H9 (cell line): Measurements from ENCODE around the gene LARP4. TPM values are rescaled to one million over a fixed set of nuclear protein-coding genes. Genes with fewer than 3 reads are reported as not detected.

ENCODE experiments used
- DNase-seq: peaks from one replicate; pipeline ENCODE4 v3.0.0-alpha.2; 2017
- H2AFZ ChIP-seq: one replicate; pipeline ENCODE4 v1.6.1; 2013; ENCODE audit warnings: mild to moderate bottlenecking, low read length, control low read depth, moderate library complexity
- H2AK5ac ChIP-seq: 2 replicates; pipeline ENCODE4 v1.6.1; 2013; ENCODE audit warnings: low read length, control low read depth, mixed read lengths; ENCODE audit not compliant: insufficient read length
- H2BK120ac ChIP-seq: one replicate; pipeline ENCODE4 v1.6.1; 2013; ENCODE audit warnings: low read depth, mild to moderate bottlenecking, low read length, control low read depth, inconsistent platforms; ENCODE audit not compliant: poor library complexity, severe bottlenecking
- H2BK12ac ChIP-seq: 2 replicates; pipeline ENCODE4 v1.6.1; 2013; ENCODE audit warnings: low read length, control low read depth, mixed read lengths, low read depth; ENCODE audit not compliant: insufficient read length
- H2BK15ac ChIP-seq: 2 replicates; pipeline ENCODE4 v1.6.1; 2013; ENCODE audit warnings: low read depth, low read length, control low read depth
- H2BK20ac ChIP-seq: one replicate; pipeline ENCODE4 v1.6.1; 2013; ENCODE audit warnings: low read depth, mild to moderate bottlenecking, low read length, control low read depth, inconsistent platforms; ENCODE audit not compliant: poor library complexity, severe bottlenecking
- H2BK5ac ChIP-seq: 2 replicates; pipeline ENCODE4 v1.6.1; 2013; ENCODE audit warnings: low read length, control low read depth, mixed read lengths; ENCODE audit not compliant: insufficient read length
- H3K14ac ChIP-seq: 2 replicates; pipeline ENCODE4 v1.6.1; 2013; ENCODE audit warnings: low read length, control low read depth; ENCODE audit not compliant: insufficient read depth
- H3K18ac ChIP-seq: 2 replicates; pipeline ENCODE4 v1.6.1; 2013; ENCODE audit warnings: low read depth, mild to moderate bottlenecking, mixed read lengths, low read length, control low read depth; ENCODE audit not compliant: insufficient read length
- H3K23ac ChIP-seq: 2 replicates; pipeline ENCODE4 v1.6.1; 2013; ENCODE audit warnings: low read length, control low read depth, mixed read lengths, low read depth; ENCODE audit not compliant: insufficient read length
- H3K23me2 ChIP-seq: 2 replicates; pipeline ENCODE4 v1.6.1; 2013; ENCODE audit warnings: low read depth, mild to moderate bottlenecking, mixed read lengths, low read length, control low read depth; ENCODE audit not compliant: insufficient read length, poor library complexity, severe bottlenecking
- H3K27ac ChIP-seq: 2 replicates; pipeline ENCODE4 v1.5.1; 2013; ENCODE audit warnings: low read length, control low read depth, mixed read lengths, low read depth; ENCODE audit not compliant: insufficient read length
- H3K27me3 ChIP-seq: 2 replicates; pipeline ENCODE4 v1.6.1; 2013; ENCODE audit warnings: low read length, control low read depth, inconsistent platforms; ENCODE audit not compliant: insufficient read depth
- H3K4ac ChIP-seq: 2 replicates; pipeline ENCODE4 v1.6.1; 2013; ENCODE audit warnings: low read depth, mild to moderate bottlenecking, control low read depth, inconsistent platforms, low read length, moderate library complexity
- H3K4me1 ChIP-seq: 2 replicates; pipeline ENCODE4 v1.6.1; 2013; ENCODE audit warnings: low read length, control low read depth, inconsistent platforms; ENCODE audit not compliant: insufficient read depth
- H3K4me2 ChIP-seq: 2 replicates; pipeline ENCODE4 v1.6.1; 2013; ENCODE audit warnings: low read length, control low read depth, mixed read lengths; ENCODE audit not compliant: insufficient read length, insufficient read depth
- H3K56ac ChIP-seq: 2 replicates; pipeline ENCODE4 v1.6.1; 2013; ENCODE audit warnings: low read depth, mild to moderate bottlenecking, mixed read lengths, low read length, control low read depth; ENCODE audit not compliant: insufficient read length
- H3K79me1 ChIP-seq: 2 replicates; pipeline ENCODE4 v1.6.1; 2013; ENCODE audit warnings: low read depth, mild to moderate bottlenecking, moderate library complexity, low read length, control low read depth, inconsistent platforms; ENCODE audit not compliant: insufficient read depth, poor library complexity, severe bottlenecking
- H3K79me2 ChIP-seq: 2 replicates; pipeline ENCODE4 v1.6.1; 2013; ENCODE audit warnings: low read length, control low read depth, inconsistent platforms; ENCODE audit not compliant: insufficient read depth
- H3K9ac ChIP-seq: 2 replicates; pipeline ENCODE4 v1.6.1; 2013; ENCODE audit warnings: low read length, control low read depth, mixed read lengths; ENCODE audit not compliant: insufficient read length; ENCODE audit errors: extremely low read depth
- H3K9me3 ChIP-seq: one replicate; pipeline ENCODE4 v1.6.1; 2013; ENCODE audit warnings: low read depth, low read length, inconsistent platforms; ENCODE audit not compliant: control insufficient read depth
- H3T11ph ChIP-seq: one replicate; pipeline ENCODE4 v1.6.1; 2013; ENCODE audit warnings: mild to moderate bottlenecking, low read length, control low read depth, inconsistent platforms
- H4K20me1 ChIP-seq: one replicate; pipeline ENCODE4 v1.6.1; 2013; ENCODE audit not compliant: control insufficient read depth, insufficient read length, insufficient read depth
- H4K5ac ChIP-seq: 2 replicates; pipeline ENCODE4 v1.6.1; 2013; ENCODE audit warnings: low read depth, mild to moderate bottlenecking, mixed read lengths, low read length, control low read depth; ENCODE audit not compliant: insufficient read length
- H4K8ac ChIP-seq: replicated peaks from 2 replicates; pipeline ENCODE4 v1.6.1; 2013; ENCODE audit warnings: low read length, control low read depth, mixed read lengths, low read depth; ENCODE audit not compliant: insufficient read length
- H4K91ac ChIP-seq: 2 replicates; pipeline ENCODE4 v1.6.1; 2013; ENCODE audit warnings: low read depth, mild to moderate bottlenecking, moderate library complexity, mixed read lengths, low read length, control low read depth; ENCODE audit not compliant: insufficient read length
- H3K27ac Mint-ChIP-seq, 3 experiments: 2 replicates in 2 of 3; 3 replicates in 1 of 3; pipeline ENCODE4 v1.8.0; 2020 to 2021; ENCODE audit warnings: mixed read lengths in 3 of 3, mild to moderate bottlenecking in 1 of 3, moderate library complexity in 1 of 3
- H3K27me3 Mint-ChIP-seq: 2 replicates; pipeline ENCODE4 v1.8.0; 2021; ENCODE audit warnings: low read depth, mild to moderate bottlenecking, moderate library complexity, mixed read lengths
- H3K36me3 Mint-ChIP-seq, 3 experiments: 2 replicates in 2 of 3; 3 replicates in 1 of 3; pipeline ENCODE4 v1.8.0; 2020 to 2021; ENCODE audit warnings: low read depth in 3 of 3, mixed read lengths in 3 of 3; ENCODE audit not compliant: insufficient read depth in 1 of 3
- H3K4me1 Mint-ChIP-seq, 2 experiments: 2 replicates each; pipeline ENCODE4 v1.8.0; 2020; ENCODE audit warnings: mixed read lengths in 2 of 2
- H3K4me3 Mint-ChIP-seq, 2 experiments: 2 replicates in 1 of 2; 3 replicates in 1 of 2; pipeline ENCODE4 v1.8.0; 2020 to 2021; ENCODE audit warnings: mild to moderate bottlenecking in 2 of 2, mixed read lengths in 2 of 2, moderate library complexity in 1 of 2
- H3K9me3 Mint-ChIP-seq, 2 experiments: 2 replicates in 1 of 2; 3 replicates in 1 of 2; pipeline ENCODE4 v1.8.0; 2020; ENCODE audit warnings: mild to moderate bottlenecking in 2 of 2, mixed read lengths in 2 of 2, moderate library complexity in 1 of 2
- total RNA-seq: library from RNA; stranded (reverse); gene quantifications from 2 replicates; pipeline ENCODE4 v1.2.1, GENCODE V29; 2021
- TF ChIP-seq, protein P1 (sequence below): fragments of 200-600 bp; sonication (generic); conservative IDR thresholded peaks from 3 replicates; pipeline ENCODE4 v1.8.0; 2021; ENCODE audit warnings: antibody characterized with exemption, mild to moderate bottlenecking

LARP4 gene
- total RNA-seq, 1 experiment from 2014 or later: 82.3 TPM

DNA sequence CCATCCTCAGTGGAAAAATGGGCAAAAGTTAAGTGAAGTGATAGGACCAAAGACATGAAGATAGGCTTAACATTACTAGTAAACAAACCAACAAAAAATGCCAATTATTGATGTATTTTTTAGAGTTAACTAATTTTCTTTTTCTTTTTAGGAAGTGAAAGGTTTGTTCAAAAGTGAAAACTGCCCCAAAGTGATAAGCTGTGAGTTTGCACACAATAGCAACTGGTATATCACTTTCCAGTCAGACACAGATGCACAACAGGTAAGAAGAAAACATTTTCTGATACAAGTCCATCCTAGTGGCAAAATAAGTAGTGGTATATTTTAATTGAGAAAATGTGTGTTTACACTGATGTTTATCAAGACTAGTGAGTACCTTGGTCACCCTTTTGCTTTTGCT lies 39.6 kb downstream of the LARP4 start:
- Histone ChIP-seq H2BK120ac (no peak overlapping the region), H4K91ac (no peak overlapping the region), H3K56ac (no peak overlapping the region), H3T11ph (no peak overlapping the region), H3K23ac (no peak overlapping the region), H3K9ac (no peak overlapping the region), H3K4me2 (no peak overlapping the region), H2AK5ac (no peak overlapping the region), H2BK15ac (no peak overlapping the region), H4K5ac (no peak overlapping the region), H4K20me1 (no peaks in the 10 kb centered on the region), H2AFZ (no peak overlapping the region), H3K9me3 (no peaks in the 10 kb centered on the region), H3K79me1 (no peaks in the 10 kb centered on the region), H2BK20ac (no peak overlapping the region), H3K4me1 (no peaks in the 10 kb centered on the region), H3K79me2 (no peaks in the 10 kb centered on the region), H2BK5ac (no peak overlapping the region), H3K23me2 (no peaks in the 10 kb centered on the region), H2BK12ac (no peak overlapping the region), H3K27ac (no peak overlapping the region), H3K18ac (no peak overlapping the region), H3K14ac (no peak overlapping the region), H3K27me3 (no peaks in the 10 kb centered on the region), H4K8ac (no peak overlapping the region), H3K4ac (no peak overlapping the region)
- H3K9me3 Mint-ChIP-seq: no peaks in the 10 kb centered on the region; a peak in 1 of 5 replicates
- no peak overlapping the region for H3K27ac Mint-ChIP-seq
- H3K4me3 Mint-ChIP-seq: no peak overlapping the region
- H3K36me3 Mint-ChIP-seq: peaks cover 36 to 92% (median 81%) of the 10 kb centered on the region in 3 experiments; a peak in 6 of 7 replicates
- no peaks in the 10 kb centered on the region for H3K4me1 Mint-ChIP-seq
- TF ChIP-seq, protein P1, sequence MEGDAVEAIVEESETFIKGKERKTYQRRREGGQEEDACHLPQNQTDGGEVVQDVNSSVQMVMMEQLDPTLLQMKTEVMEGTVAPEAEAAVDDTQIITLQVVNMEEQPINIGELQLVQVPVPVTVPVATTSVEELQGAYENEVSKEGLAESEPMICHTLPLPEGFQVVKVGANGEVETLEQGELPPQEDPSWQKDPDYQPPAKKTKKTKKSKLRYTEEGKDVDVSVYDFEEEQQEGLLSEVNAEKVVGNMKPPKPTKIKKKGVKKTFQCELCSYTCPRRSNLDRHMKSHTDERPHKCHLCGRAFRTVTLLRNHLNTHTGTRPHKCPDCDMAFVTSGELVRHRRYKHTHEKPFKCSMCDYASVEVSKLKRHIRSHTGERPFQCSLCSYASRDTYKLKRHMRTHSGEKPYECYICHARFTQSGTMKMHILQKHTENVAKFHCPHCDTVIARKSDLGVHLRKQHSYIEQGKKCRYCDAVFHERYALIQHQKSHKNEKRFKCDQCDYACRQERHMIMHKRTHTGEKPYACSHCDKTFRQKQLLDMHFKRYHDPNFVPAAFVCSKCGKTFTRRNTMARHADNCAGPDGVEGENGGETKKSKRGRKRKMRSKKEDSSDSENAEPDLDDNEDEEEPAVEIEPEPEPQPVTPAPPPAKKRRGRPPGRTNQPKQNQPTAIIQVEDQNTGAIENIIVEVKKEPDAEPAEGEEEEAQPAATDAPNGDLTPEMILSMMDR: no peak
- no peak for DNase-seq
- no peaks in the 10 kb centered on the region for H3K27me3 Mint-ChIP-seq
